ENCODE data around the gene DNAH10.

DNAH10 gene

DNA sequence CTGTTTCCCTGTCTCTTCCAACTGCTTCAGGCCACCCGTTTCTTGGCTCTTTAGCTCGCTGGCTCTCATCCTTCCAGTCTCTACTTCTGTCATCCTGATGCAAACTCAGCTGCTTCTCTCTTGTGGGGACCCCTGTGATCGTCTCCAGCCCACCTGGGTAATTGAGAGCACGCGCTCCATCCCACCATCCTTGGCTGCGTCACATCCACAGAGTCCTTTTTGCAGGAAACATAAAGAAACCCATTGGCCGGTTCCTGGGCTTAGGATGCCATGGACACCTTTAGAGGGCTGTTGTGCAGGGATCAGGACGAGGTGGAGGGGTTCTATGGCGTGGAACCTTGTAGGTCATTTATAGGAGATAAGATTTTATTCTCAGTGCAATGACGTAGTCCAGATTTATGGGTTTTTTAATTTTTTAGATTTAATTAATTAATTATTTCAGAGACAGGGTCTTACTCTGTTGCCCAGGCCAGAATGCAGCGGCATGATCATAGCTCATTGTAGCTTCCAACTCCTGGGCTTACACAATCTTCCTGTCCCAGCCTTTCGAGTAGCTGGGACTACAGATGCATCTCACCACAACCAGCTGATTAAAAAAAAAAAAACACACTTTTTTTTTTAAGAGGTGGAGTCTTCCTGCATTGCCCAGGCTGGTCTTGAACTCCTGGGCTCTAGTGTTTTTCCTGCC lies 127.9 kb downstream of the DNAH10 start:
- peak; percentile 13 for DNase-seq

DNA sequence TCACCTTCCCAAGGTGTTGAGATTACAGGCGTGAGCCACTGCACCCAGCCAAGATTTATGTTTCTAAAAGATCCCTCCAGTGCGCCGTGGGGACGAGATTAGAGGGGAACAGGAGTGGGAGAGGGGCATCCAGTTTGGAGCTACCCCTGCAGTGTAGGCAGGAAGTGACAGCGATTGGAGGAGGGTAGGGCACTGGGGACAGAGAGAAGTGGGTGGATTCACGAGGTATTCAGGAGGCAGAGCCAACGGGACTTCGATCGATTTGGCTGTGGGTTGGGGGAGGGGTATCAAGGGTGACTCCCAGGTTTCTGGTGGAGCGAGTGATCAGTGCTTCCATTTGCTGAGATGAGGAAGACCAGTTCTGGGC lies 128.4 kb downstream of the DNAH10 start:
- DNase-seq, result no peak

DNA sequence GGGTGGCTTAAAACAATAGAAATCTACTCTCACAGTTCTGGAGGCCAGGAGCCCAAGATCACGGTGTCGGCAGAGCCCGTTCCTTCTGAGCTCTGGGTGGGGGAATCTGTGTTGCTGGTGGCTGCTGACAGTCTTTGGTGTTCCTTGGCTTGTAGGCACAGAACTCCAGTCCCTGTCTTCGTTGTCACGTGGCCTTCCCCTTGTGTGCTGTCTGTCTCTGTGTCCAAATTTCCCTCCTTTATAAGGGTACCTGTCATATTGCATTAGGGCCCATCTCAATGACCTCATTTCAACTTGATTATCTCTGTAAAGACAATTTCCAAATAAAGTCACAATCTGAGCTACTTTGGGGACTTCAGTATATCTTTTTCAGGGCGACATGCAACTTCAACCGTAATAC lies 128.9 kb downstream of the DNAH10 start:
- DNase-seq, result no peak

DNA sequence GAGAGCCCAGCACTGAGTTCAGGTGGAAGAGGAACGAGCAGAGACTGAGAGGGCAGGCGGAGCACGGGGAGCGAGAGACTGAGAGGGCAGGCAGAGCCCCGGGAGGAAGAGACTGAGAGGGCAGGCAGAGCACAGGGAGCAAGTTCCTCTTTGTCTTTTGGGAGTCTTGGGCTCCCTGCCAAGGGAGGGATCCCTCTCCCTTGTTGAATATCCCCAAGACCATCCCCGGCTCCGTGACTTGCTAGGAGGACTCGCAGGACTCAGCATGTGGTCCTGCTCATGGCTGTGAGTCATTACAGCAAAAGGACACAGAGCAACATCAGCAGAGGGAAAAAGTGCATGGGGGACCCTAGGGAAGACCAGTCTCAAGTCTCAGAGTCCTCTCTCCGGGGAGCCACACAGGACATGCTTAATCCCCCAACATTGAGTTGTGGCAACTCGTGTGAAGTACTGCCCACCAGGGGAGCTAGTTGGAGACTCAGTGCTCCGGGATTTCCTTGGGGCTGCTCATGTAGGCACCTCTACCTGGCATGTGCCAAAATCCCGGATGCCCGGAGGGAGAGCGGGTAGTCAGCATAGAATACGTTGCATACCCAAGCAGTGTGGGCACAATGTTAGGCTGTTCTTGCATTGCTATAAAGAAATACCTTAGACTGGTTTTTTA lies 129.5 kb downstream of the DNAH10 start:
- no peak for DNase-seq

DNA sequence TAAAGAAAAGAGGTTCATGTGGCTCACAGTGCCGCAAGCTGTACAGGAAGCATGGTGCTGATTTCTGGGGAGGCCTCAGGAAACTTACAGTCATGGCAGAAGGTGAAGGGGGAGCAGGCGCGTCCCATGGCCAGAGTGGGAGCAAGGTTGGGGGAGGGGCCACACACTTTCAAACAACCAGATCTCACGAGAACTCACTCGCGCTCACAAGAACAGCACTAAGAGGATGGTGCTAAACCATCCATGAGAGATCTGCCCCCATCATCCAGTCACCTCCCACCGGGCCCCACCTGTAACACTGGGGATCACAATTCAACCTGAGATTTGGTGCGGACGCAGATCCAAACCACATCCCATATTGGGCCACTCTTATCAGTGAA lies 130.1 kb downstream of the DNAH10 start:
- DNase-seq, result no peak

DNA sequence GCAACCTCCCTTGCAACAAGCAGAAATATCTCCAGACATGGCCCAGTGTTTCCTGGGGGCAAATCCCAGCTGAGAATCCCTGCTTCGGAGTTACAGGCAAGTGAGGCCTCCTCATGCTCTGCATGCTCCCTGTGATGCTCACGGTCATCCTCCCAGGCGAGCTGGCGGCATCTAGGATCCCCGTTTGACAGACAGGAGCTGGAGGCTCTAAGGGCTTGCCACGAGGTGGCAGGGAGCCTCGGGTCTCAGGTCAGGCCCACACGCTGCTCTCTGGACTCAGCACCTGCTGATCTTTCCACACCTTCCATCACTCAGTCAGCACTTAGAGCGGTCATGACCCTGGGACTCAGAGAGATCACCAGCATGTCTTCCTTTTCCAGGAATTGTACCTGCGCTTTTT lies 130.8 kb downstream of the DNAH10 start:
- no peak for DNase-seq

DNA sequence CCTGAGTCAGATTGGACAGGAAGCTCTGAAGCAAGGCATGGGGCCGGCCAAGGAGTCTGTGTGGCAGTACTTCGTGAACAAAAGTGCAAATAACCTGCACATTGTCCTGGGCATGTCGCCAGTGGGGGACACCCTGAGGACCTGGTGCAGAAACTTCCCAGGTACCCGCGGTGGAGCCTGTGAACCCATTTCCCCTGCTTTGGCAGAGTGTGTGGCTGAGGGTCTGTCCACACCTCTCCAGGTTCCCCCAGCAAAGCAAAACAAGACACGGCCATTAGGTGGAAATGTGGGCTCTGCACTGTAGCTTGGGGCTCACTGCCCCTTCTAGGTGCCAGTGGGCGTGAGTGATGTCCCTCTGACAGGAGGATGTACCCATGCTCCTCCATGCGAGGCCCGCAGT lies 131.2 kb downstream of the DNAH10 start:
- no peak for DNase-seq

DNA sequence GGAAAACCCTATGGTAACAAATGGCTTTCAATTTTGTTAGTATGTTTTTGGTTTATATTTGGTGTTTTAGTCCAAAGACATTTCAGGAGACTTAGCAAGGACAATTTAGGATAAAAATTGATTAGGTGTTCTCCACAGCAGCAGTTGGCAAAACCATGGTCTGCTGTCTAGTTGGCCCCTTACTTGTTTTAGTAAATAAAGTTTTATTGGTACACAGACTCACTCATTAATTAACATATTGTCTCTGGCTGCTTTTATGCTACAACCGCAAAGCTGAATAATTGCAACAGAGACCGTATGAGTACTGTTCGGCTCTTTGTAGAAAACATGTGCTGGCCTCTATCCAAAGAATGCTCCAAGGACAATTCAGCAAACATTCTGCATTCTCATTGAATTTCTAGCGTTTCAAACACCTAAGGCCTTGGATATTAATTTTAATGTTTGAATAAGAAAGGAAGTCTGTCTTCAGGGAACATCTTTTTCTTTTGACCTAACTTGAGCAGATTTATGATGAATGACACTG lies 132.8 kb downstream of the DNAH10 start:
- no peak for DNase-seq

DNA sequence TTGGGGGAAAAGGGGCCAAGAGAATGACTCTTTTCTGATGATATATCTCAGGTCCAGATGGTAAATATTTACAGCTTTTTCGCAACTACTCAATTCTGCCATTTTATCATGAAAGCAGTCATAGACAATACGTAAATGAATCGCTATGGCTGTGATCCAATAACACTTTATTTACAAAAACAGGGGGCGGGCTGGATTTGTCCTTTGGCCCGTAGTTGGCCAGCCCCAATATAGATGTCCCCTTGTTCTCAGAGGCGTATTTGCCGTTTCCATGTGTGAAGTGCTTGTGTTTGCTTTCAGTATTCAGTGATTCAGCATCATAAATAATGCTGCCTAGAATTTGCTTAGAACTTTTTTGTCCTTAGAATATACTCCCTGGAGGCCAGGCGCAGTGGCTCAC lies 133.3 kb downstream of the DNAH10 start:
- DNase-seq, result no peak

DNA sequence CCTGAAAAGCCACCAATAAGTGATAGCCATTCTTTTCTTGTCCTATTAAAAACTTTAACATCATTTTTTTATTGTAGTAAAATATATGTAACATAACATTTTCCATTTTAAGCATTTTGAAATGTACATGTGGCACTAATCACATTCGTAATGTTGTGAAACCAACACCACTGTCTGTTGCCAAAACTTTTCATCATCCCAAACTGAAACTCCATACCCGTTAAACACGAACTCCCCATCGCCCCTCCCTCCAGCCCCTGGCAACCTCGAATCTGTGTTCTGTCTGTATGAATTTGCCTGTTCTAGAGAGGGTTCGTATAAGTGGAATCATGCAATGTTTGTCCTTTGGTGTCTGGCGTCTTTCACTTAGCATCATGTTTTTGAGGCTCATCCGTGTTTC lies 134.7 kb downstream of the DNAH10 start:
- DNase-seq, result peak; percentile 39

DNA sequence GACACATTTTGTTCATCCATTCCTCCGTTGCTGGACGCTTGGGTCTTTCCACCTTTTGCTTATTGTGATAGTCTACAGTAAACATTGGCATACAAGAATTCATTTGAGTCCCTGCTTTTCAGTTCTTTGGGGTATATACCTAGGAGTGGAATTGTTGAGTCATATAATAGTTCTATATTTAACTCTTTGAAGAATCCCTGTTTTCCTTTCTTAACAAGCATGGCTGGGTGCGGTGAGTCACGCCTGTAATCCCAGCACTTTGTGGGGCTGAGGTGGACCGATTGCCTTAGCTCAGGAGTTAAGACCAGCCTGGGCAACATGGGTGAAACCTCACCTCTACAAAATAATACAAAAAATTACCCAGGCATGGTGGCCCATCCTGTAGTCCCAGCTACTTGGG lies 135.1 kb downstream of the DNAH10 start:
- peak; percentile 12 for DNase-seq

DNA sequence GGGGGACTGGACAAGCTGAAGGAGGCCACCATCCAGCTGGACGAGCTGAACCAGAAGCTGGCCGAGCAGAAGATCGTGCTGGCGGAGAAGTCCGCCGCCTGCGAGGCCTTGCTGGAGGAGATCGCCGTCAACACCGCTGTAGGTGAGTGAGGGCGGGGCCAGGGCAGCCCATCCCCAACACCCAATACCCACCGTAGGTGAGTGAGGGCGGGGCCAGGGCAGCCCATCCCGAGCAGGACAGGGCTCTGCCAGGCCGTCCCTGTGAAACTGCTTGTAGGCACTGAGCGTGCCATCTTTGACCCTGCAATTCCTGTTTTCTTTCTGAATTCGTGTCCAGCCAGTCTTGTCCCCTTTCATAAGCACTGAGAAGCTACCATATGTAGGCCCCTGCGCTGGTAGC lies 136.6 kb downstream of the DNAH10 start:
- DNase-seq, result no peak

DNA sequence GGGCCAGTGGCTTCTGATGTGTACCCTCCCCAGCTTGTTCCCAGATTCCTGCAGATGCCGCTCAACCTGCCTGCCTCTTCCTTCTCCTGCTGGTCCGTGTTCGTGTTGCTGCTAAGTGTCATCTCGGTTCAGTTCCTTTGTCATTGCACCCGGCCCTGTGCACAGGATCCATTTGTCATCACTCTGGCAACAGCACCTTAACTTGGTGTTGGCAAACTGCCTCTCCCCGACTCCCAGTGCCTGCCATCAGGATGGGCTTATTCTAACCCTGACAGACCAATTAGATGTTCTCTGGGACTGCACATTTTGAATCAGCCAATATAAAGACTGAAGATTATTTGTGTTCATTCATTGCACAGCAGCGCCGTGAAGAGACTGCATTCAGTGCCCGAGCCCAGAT lies 137.3 kb downstream of the DNAH10 start:
- DNase-seq, result no peak

DNA sequence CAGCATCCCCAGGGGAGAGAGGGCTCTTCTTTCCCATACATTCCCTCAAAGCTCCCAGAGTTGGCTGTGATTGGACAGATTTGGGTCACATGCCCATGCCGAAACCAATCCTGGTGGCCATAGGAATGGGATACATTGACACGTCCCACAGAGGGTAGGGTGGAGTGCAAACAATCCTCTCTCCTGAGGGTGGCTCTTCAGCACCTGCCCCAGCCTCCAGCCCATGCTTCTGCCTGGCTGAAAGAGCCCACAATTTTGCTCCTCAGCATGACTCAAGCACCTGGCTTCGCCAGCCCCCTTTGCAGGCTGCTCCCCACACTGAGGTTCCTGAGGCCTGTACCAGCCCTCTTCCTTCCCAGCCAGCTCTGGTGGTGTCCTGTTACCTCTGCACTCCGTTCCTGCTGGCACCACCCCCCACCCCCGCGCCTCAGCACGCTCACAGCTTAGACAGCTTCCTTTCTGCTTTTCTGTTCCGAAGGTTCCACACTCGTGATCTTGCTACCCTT lies 138.8 kb downstream of the DNAH10 start:
- DNase-seq, result no peak

DNA sequence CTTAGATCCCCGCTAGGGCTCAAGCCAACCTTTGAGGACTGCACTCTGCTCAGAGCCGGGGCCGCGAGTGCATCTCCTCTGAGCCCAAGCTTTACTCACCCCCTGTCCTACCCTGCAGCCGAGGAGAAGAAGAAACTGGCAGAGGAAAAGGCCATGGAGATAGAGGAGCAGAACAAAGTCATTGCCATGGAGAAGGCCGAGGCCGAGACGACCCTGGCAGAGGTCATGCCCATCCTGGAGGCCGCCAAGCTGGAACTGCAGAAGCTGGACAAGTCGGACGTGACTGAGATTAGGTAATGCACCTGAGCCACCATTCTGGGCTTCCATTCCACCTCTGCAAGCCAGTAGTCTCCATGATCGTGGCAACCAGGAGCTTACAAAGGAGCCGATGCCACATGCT lies 140.7 kb downstream of the DNAH10 start:
- no peak for DNase-seq

DNA sequence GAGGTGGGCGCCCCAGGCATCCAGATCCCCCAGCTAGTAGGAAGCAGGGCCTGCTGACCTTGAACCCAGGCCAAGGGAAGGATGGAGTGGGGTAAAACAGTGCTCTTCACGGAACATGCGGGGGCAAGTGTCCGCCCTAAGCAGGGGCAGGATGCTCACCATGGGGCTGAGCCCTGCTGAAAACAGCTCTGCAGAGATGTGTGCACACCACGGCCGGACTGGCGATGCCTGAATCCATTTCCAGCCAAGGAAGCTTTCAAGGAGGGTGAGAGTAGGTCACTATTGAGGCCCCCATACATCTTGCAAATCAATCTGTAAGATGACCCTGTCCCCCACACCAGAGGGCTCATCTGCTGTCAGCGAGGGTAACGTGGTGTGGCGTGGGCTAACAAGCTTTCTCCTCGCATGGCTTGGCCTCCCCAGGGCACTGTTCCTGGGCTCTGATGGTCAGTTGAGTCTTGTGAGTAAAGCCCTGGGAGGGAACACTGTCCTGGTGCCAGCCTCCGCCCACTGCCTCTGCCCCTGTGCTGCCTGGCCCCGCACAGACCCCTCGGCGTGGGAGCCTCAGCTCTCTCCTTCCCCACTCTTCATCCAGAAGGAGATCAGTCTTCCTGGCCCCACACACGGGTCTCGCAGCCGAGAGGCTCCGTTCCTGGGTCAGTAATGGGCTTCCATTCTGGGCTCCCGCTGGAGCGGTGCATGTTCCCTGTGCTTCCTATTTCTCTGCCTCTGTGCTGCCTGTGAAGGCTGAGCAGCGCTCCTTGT lies 141.4 kb downstream of the DNAH10 start:
- DNase-seq, result no peak

DNA sequence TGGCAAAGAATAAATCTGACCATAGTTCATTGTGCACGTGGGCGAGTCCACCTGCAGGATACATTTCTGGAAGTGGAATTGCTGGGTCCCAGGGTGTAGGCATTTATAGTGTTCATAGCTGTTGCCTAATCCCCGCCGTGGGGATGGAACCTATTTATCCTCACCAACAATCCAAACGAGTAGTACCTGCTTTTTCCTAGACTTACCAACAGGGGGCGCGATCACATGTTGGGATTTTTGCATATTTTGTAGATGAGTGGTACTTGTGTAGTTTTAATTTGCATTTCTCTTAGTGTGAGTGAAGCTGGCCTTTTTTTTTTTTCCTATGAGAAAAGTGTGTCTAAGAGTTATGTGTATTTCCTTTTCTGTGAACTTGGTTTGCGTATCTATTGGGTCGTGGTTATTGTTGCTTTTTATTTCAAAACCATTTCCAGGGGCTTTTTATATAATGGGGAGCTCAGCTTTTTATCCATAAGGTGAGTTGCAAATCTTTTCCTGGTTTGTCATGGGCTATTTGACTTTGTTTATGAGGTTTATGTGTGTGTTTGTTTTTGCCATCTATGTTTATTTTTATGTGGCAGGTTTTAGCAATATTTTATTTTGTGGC lies 143.3 kb downstream of the DNAH10 start:
- peak; percentile 80 for DNase-seq

DNA sequence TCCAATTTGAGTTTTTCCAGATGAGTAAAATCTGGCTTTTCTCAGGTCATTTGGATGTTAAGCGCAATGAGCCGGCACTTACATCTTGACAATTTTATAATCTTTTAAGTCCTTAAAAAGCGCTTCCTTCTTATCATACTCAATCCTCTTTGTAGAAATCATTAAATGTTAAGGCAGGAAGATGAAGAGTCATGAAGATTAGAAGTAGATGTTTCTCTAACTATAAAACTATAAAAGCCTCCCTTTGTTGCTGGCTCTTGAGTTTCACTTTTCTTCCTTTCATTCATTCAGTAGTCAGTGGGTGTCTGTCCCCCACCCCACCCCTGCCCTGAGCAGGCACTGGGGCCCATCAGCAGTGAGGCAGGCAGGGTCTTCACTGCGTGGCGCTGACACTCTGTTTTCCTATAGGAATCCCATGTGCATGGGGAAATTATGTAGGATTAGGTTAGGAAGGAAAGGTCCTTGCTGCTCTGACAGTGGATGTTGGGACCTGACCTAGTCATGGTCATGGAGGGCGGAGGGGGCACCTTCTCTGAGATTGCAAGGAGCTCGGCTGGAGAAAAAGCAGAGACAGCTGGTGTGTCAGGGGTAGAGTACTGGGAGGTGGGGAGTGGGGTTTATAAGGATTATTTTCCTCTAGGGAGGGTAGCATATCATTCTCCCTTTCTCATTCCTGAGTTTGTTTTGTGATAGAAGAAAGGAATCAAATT lies 144.8 kb downstream of the DNAH10 start:
- DNase-seq, result no peak

DNA sequence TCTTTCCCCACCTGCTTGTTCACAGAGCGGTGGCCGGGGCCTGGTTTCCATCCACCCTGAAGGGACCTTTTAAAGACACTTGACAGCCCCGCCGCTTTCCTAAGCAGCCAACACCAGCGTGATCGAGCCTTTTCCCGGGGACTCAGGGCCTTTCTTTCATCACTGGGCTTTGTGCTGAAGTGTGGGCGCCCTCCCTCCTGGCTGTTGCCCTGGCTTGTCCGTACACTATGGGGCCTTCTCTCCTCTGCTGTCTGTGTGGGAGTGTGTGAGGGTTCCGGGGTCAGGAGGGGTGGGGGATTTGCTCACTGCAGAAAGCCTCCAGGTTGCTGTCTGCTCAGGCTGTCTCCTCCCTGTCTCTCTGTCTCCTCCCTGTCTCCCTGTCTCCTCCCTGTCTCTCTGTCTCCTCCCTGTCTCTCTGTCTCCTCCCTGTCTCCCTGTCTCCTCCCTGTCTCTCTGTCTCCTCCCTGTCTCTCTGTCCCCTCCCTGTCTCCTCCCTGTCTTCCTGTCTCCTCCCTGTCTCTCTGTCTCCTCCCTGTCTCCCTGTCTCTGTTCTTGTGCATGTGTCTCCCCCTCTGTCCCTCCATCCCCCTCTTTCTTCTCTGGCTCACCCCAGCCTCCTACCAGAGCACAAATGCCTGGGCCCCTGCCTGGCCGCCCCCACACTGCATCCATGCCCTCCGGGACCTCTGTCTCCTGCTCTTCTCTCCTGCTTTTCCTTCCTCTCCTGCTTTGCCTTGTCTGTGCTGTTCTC lies 145.8 kb downstream of the DNAH10 start:
- no peak for DNase-seq

DNA sequence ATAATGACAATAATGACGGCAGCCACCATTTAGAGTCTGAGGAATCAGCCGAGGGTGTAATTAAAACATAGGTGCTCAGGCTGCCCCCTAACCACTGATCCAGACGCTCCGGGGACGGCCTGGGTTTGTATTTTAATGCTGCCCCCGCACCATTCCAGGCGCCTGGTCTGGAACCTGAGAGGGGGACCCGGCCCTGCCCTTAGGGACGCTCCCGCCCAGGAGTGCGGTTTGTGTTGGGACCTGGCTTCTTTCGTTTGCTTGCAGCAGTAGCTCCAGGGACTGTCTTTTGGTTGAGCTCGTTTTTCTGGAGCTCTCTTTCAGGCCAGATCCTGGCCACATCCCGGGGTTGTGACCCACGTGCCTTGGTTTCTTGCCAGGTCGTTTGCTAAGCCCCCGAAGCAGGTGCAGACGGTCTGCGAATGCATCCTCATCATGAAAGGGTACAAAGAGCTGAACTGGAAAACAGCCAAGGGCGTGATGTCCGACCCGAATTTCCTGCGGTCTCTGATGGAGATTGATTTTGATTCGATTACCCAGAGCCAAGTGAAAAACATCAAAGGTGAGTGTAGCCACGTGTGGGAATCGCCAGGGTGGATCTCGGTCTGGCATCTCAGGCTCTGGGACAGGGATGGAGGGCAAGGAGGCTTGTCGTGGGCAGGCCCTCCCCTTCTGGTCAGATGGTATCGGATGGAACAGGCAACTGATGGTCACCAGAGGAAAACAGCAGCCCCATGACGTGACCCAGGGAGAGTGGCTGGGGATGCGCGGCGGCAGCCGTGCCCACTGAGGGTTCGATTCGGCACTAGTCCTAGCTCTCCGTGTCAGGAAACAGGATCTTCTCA lies 147.0 kb downstream of the DNAH10 start:
- no peak for DNase-seq

DNA sequence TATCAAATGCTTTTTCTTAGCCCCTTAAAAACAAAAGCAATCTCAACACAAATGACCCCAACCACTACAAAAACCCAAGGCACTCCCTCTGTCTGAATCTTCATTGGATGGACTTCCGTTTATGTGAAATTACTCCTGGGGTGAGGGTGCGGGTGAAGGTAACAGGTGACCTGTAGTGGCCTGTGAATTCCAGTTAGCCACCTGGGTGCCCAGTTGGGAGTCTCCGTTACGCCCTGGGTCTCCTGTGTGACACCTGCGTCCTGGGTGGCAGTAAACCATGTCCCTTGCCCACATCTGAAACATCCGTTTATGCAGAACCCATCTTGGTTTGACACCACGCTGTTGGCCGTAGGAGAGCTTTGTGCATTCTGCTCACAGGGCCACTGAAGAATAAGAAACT lies 148.0 kb downstream of the DNAH10 start:
- no peak for DNase-seq
